D341Med (cell line): ENCODE results near the gene TMEM245.
A peak's percentile ranks its signal among the peaks of the same experiment; 100 is the strongest.

Experiments used
- DNase-seq: peaks from one replicate; pipeline ENCODE4 v3.0.0; 2012; ENCODE audit warnings: low spot score

TMEM245 gene

DNA sequence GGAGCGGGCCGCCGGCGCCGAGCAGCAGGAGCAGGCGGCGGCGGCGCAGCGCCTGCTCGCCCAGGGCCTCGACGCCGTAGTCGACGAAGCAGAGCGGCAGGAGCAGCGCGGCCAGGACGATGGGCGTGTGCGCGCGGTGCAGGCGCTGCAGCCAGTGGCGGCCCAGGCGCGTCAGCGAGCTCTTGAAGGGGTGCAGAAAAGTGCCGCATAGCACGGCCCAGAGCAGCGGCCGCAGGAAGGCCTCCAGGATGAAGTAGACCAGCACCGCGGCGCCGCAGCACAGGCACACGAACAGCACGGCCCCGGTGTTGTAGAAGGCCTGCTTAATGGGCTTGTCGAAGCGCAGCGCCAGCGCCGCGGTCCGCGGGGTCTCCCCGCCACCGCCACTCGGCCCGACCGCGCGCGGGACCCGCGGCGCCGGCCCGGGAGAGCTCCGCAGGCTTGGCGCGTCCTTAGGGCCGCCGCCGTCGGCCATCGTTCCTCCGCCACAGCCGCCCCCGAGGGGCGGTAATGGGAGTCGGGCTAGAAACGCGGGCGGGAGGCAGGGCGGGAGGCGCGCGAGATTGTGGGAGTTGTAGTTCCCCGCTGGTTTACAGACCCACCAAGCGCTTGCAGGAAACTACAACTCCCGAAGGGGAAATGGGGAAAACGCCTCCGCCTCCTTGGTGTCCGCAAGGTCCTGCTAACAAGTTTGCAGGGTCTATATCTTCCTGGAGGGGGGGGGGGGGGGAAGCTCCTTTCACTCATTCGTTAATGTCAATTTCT, at the start of gene TMEM245:
TSS of gene TMEM245 (minus strand) at position 509 of the 765 bp plus-strand sequence. CDS start at position 475, 34 bp downstream.
- DNase-seq, result peak; percentile 92

DNA sequence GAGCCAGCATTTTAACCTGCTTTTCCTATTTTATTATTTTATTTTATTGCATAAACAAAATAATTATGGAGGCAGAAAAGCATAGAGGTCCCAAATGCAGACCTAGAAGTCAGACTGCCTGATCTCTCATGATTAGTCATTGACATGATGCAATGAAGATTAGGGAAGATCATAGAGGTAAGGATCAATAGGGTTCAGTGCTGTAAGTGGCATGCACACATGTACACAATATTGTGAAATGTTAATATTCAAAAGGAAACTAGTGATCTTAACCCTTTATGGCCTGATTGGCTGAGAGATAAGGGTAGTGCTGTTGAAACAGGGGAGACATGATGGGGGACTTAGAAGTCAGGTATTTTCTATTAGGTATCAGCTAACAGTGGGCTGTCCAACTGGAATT, 48.4 kb upstream of the TMEM245 start:
- DNase-seq, result no peak

DNA sequence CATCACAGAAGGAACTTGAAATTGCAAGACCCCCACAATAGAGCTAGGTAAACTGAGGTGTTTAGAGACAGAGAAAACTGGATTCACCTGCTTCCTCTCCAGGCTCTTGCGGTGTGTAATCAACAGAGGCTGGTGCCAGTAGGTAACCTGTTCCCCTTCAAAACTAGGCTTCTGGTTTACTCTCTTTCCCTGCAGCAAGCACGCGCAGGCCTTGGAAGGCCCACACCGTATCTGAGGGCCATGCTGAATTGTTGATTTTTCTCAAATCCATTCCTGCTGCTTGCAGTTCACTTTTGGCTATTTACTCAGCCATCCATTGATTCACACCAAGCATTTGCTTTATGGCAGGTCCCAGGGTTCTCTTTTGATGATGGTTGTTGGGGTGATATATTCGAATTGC, 48.0 kb upstream of the TMEM245 start:
- no peak for DNase-seq

DNA sequence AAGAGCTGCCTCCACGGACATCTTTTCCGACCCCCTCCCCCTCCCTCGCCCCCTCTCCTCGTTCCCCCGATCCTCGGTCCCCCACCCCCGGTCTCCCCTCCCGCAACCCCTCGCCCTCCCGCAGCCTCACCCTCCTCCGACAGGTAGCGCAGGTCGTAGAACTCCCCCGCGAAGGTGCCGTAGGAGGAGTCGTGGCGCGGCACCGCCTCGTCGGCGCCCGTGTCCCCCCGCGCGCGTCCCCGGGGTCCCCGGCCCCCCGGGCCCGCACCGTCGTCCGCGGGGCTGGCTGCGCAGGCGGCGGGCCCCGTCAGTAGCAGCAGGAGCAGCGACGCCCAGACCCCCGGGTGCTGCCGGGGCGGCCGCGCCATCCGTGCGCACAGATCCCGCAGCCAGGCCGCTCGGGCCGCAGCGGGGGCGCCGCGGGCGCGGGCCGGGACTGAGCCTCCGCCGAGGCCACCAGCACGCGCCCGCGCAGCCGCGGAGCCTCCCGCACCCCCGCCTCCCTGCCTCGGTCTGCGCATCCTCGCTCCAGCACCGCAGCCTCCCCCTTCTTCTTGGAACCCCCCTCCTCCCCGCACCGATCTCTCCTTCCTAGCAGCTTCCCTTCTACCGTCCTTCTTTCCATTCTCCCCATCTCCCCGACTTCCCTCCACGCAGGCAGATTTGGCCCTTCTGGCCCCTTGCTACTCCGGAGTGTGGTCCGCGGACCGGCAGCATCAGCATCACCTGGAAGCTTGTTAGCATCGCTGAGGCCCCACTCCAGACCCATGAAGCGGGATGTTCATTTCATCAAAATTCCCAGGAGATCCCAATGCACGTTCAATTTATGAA, 47.2 kb upstream of the TMEM245 start, which contains the start of gene FRRS1L:
TSS of gene FRRS1L (minus strand) at position 479 of the 831 bp plus-strand sequence. CDS start at position 368, 111 bp downstream.
- DNase-seq, result peak; percentile 75

DNA sequence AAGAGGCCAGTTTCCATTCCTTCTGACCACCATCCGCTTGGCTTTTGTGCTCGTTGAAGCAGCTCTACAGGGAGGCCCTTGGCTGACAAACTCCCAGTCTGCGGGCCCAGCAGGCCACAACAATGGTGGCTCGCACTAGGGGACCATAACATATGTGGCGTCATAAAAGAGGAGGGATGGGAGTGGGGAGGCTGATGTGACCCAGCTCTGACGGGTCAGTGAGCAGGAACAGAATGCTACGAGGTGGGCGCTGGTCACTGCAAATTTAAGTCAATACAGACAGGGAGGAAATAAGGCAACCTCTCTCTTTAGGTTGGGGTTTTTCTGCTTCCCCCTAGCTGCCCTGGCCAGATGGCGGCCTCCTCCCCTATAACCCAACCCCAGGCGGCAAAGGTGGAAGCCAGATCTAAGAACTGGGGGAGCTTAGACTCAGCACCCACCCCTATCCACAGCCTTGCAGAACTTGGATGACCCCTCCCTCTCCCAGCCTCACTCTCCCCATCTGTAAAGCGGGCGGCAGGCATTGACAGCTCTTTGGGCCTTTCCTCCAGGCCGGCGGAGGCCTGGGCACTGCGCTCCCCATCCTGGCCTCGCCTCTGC, 46.5 kb upstream of the TMEM245 start:
- no peak for DNase-seq

DNA sequence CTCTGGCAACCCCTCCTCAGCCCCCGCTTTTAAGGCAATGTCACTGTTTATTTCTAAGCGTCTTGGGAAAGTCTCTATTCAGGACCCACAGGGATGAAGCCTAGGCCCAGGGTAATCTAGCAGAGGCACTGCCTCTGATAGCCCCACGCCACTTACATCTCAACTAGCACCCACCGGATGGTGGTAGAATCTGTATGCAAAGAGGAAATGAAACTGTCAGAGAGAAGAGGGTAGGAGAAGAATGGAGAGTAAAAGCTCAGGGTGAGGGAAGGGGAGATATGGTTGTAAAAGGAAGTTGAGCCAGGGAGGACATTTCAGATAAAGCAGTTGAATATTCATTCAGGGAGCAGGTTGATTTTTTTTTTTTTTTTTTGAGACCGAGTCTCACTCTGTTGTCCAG, 44.3 kb upstream of the TMEM245 start:
- no peak for DNase-seq

DNA sequence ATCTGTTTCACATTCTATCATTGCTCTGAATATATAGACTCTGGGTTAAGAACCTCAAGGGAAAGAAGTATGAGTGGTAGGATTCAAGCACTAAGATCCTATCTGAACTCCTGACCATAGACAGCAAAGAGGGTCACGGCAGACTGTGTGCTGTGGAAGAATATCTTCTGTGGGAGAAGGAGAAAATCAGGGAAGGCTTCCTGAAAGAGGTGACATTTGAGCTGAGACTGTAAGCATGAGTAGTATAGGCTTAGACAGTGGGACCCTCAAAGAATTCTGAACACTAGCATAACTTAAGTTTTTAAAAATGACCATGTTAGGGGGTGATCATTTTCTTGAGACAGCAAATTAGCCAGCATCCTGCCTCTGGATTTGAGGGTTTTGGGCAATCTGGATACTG, 43.4 kb upstream of the TMEM245 start:
- DNase-seq, result no peak

DNA sequence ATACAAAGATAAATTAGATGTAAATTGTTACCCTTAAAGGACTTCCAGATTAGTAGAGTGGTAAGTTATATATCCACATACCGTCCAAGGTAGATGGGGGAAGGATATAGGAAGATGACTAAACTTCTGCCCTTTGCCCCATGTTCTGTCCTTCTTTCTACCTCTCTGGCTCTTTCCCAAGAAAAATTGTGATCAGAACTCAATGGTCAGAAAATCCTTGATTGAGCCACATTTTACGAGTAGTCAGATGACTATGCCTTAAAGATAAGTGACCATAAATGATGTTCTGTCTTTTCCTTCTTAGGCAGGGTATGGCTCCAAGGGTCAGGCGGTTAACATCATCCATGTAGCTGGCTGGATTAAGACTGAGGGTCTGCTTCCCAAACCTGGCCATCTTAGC, 42.9 kb upstream of the TMEM245 start:
- no peak for DNase-seq

DNA sequence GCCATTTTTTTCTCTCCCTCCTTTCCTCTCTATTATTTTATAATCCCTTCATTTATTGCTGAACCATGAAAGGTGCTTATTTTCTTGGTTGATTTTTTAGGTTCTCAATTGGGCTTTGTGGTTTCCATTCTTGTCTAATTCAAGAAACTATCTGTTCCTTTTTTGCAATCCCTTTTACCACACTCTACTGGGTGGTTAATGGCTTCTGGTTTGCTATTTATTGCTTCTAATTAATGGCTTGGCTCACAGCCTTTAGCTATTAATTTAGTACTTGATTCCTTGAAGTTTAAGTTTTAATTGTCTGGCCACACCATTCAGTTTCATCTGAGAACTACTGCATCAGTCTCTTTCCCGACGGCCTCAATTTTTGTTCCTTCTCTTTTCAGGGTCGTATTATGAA, 41.7 kb upstream of the TMEM245 start:
- no peak for DNase-seq

DNA sequence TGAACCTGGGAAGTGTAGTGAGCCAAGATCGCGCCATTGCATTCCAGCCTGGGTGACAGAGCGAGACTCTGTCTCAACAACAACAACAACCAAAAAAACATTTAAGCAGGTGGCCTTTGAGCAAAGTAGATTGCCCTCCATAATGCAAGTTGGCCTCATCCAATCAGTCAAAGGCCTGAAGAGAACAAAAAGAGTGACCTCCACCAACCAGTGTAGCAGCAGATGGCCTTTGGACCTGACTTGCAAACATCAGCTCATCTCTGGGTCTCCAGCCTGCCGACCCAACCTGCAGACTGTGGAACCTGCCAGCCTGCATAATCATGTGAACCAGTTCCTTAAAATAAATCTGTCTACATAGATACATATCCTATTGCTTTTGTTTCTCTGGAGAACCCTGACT, 39.8 kb upstream of the TMEM245 start:
- DNase-seq, result no peak

DNA sequence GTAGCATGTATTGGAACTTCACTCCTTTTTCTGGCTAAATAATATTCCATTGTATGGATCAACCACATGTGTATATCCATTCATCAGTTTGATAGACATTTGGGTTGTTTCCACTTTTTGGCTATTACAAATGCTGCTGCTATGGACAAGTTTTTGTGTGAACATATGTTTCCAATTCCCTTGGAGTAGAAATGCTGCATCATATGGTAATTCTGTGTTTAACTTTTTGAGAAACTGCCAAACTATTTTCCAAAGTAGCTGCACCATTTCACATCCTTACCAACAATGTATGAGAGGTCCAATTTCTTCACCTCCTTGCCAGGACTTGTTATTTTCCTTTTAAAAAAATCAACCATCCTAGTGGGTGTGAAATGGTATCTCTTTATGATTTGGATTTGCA, 38.9 kb upstream of the TMEM245 start:
- DNase-seq, result no peak

DNA sequence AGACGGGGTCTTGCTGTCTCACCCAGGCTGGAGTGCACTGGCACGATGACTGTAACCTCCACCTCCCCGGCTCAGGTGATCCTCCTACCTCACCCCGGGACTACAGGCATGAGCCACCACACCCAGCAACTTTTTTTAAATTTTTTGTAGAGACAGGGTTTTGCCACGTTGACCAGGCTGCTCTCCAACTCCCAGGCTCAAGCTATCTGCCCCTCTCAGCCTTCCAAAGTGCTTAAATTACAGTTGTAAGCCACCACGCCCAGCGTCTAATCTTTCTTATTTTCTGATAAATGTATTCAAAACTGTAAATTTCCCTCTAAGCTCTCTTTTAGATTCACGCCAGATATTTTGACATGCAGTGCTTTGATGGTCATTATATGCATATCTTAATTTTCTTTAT, 37.0 kb upstream of the TMEM245 start:
- DNase-seq, result no peak

DNA sequence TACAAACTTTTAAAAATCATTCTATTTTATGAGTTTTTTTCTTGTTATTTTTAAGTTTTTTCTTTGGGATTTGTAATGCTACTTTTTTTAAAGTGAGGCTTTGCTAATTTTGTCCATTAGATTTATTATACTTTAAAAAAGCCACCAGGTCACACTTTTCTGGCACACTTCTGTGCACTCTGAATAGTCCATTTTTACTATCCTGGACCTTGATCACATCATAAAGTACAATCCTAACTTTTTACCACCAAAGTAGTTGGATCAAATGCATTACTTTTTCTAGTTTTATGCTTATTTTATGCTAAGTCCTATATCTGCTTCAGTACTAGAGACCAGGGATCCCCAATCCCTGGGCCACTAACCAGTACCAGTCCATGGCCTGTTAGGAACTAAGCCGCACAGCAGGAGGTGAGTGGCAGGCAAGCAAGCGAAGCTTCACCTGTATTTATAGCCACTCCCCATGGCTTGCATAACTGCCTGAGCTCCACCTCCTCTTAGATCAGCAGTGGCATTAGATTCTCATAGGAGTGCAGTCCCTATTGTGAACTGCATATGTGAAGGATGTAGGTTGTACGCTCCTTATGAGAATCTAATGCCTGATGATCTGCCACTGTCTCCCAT, 31.3 kb upstream of the TMEM245 start:
- DNase-seq, result no peak

DNA sequence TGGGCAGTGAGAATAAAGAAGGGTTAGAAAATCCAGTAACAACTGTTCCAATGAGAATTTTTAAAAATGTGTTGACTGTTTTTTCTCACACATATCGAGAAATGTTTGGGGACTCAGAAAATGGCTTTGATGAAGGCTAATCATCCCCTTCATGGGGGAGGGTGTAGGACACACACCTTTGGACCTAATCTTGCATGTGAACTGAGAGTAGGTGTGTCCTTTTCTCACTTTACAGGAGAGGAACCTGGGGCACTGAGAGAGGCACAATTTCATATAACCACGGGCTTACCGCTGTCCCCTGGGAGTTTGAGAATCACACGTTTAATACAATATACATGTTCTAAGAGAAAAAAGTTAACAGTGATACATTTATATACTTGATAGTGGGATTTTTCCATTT, 30.0 kb upstream of the TMEM245 start:
- DNase-seq, result no peak

DNA sequence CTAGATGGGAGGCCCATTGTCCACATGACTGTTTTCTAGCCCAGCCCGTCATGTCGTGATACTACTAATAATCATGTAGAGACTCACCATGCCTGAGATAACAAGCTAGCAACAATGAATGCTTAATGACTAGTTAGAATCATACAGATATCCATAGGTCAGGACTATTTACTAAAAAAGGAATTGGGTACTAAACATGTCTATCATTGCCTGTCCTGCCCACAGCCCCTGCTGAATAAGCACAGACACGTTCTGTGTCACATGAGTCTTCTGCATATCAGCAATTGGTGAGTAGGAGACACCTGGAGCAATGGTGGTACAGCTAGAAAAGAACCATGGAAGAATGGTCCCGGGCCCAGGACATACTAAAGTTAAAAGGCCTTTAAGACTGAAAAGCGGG, 29.3 kb upstream of the TMEM245 start:
- no peak for DNase-seq

DNA sequence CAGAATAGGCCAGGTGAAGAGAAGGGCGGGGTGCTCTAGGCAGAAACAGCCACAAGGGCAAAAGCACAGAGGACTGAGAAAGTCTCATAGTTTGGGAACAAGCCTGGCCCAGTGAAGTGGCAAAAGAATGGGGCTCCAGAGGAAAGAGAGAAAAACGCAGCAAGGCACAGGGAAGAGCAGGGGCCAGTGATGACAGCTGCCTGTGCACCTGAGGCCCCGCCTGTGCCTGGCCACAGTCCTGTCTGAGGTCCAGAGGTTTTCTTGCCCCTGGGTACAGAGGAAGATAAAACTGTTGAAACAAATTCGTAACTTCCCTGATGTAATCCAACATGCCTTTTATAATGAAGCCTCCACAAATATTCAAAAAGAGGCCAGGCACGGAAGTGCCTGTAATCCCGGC, 25.3 kb upstream of the TMEM245 start:
- DNase-seq, result no peak

DNA sequence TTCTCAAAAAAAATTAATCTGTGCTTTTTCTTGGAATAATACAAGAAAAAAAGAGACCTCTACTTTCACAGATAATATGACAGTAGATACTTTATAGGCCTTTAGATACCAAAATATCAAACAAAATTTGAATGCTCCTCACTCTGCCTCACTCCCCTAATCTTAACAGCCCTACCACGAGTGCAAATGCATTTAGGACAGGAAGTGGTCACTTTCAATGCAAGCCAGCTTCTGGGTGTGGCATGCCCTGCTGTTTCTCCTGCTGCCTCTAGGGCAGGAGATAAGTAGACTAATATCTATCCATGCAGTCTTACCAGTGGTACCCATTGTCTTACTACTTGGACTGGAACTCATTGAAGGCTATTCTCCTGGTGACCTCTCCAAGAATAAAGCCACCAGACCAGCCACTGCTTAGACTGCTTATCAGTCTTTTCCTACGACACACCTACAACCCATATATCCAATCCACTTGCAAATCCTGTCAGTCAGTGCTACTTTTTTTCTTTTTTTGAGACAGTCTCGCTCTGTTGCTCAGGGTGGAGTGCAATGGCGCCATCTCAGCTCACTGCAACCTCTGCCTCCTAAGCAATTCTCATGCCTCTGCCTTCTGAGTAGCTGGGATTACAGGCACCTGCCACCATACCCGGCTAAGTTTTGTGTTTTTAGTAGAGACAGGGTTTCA, 24.3 kb upstream of the TMEM245 start:
- DNase-seq, result peak; percentile 45

DNA sequence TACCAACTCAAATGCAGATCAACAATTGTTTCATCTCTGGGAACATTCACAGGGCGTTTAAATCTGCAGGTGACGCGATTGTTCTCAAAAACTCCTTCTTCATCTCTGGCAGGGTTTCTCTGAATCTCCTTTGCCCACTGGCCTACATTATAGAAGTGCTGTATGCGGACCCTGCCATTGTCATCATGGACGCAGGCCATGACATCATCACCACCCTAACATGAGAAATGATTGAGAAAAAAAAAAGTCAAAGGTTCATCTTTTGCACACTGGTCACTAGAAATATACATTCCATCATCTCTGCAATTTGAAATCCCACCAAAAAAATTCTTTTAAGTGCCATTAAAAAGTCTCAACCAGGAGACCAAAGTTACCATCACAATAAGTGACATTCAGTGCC, 21.6 kb upstream of the TMEM245 start:
- no peak for DNase-seq

DNA sequence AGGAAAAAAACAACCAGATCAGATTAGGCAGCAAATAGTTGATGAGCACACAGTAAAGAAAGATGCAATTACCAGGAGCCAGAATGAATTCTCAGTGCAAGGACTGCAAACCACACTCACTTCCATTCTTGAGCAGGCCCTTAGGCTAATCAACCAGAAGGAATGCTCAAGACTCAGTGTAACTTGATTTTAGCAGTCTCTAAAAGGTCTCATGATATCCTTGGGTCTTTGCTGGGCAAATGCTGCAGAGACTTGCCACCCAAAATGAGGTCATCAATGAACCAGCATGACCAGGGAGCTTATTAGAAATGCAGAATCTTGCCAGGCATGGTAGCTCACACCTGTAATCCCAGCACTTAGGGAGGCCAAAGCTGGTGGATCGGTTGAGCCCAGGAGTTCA, 20.1 kb upstream of the TMEM245 start:
- DNase-seq, result no peak

DNA sequence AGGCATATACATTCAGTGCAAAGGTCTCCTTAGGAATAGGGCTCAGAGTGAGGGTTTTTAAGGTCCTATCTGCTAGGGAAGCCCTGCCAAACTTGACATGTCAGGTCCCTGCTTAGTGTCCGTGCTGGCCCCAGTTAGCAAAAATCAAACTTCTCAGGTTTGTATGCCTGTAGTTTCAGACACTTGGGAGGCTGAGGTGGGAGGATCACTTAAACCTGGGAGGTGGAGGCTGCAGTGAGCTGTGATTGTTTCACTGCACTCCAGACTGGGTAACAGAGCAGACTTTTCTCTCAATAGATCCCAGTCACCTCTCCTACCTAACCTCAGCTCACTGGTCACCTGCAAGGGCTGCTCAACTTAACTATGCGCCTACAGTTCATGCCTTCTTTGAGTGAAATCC, 18.7 kb upstream of the TMEM245 start:
- DNase-seq, result no peak

DNA sequence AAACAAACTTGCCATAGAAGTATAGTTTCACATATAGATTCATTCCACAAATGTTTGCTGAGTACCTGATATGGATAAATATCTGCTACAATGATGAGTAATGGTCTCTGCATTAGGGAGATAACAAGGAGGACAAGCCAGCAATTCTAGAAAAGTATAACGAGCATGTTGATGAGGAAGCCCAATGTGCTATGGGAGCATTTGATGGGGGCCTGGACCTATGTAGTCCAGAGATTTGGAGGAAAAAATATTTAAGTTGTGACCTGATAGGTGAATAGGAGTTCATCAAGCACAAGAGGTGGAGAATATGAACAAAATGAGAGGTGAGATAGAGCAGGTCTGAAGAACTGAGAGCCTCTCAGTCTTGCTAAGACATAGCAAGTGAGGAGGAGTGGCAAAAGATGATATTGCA, 14.4 kb upstream of the TMEM245 start:
- DNase-seq, result no peak

DNA sequence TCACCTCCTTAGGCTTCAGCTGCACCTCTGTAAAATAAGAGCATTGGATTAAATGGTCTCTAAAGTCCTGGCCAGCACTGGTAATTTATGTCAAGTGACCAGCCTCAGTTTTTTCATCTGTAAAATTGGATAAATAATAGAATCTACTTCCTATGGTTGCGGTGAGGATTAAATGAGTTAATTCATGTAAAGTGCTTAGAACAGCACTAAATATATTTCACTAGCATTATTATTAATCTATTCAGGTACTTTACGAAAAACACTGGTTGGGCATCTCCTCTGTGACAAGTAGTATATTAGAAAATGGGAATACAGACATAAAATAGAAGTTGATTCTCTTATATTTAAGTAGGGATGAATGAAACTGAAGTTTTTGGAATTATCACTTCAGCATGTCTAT, 13.8 kb upstream of the TMEM245 start:
- DNase-seq, result no peak
